Endothelial cell of umbilical vein (primary cell): ENCODE results near the gene SMIM3. TPM values are rescaled to one million over a fixed set of nuclear protein-coding genes. Genes with fewer than 3 reads are reported as not detected.
"Not testable (repeated sequence)": the region's sequence is repeated elsewhere in the genome, so short reads cannot be mapped to it uniquely, and the experiment has no call there.

Experiments used
- BruUV-seq: library from RNA; stranded (reverse); fragments of 400-500 nt; replicated peaks from 2 replicates; lab custom pipeline; 2021; lab: Mats Ljungman, UMichigan
- CTCF ChIA-PET: fragments of 300-600, 350-600 bp; sonication (Branson Sonifier 250); formaldehyde crosslinking; loops from one replicate; lab custom pipeline; 2021; ENCODE audit warnings: antibody characterized with exemption, inconsistent platforms; lab: Charles Lee
- POLR2A ChIA-PET: fragments of 300-600, 350-600 bp; sonication (Branson Sonifier 250); formaldehyde crosslinking; loops from one replicate; lab custom pipeline; 2021; ENCODE audit warnings: antibody characterized with exemption, inconsistent platforms; lab: Charles Lee
- DNase-seq: peaks from one replicate; pipeline ENCODE4 v3.0.0-alpha.2; 2011; ENCODE audit warnings: low read depth, low spot score
- FAIRE-seq: peaks from 2 replicates; lab custom pipeline; 2011; peaks lifted over from hg19 to GRCh38; lab: Jason Lieb, UNC
- H2AFZ ChIP-seq: 2 replicates; pipeline ENCODE4 v1.6.0; 2012; ENCODE audit warnings: low read depth, low read length, control low read depth, inconsistent platforms
- H3K27ac ChIP-seq: 2 replicates; pipeline ENCODE4 v1.5.1; 2011; ENCODE audit warnings: low read depth, mild to moderate bottlenecking, control low read depth, low read length, moderate library complexity; ENCODE audit not compliant: insufficient read depth
- H3K27me3 ChIP-seq, 2 experiments: 2 replicates each; pipeline versions ENCODE4 v1.6.0 to v1.6.1; 2011; ENCODE audit warnings: low read length in 2 of 2, mixed read lengths in 1 of 2; ENCODE audit not compliant: control insufficient read depth in 2 of 2, insufficient read depth in 2 of 2
- H3K36me3 ChIP-seq, 2 experiments: 2 replicates in 1 of 2; 3 replicates in 1 of 2; pipeline ENCODE4 v1.5.1; 2011; ENCODE audit warnings: low read length in 2 of 2, mild to moderate bottlenecking in 1 of 2, moderate library complexity in 1 of 2; ENCODE audit not compliant: control insufficient read depth in 2 of 2, insufficient read depth in 2 of 2; ENCODE audit errors: extremely low read depth in 1 of 2
- H3K4me1 ChIP-seq: 3 replicates; pipeline ENCODE4 v1.5.1; 2011; ENCODE audit warnings: mild to moderate bottlenecking, low read length; ENCODE audit not compliant: control insufficient read depth, insufficient read depth; ENCODE audit errors: extremely low read depth
- H3K4me2 ChIP-seq: 2 replicates; pipeline ENCODE4 v1.6.1; 2011; ENCODE audit warnings: low read length, control low read depth, mixed read lengths; ENCODE audit not compliant: insufficient read depth
- H3K4me3 ChIP-seq, 3 experiments: fragments of 200-600 bp in 1 of 3; sonication (generic), shearing (Covaris generic) in 1 of 3; replicated peaks in 1 of 3; 2 replicates each; pipeline ENCODE4 v1.5.1; 2011 to 2016; ENCODE audit warnings: control low read depth in 3 of 3, low read length in 3 of 3, mild to moderate bottlenecking in 2 of 3, inconsistent platforms in 1 of 3, low read depth in 1 of 3, moderate library complexity in 1 of 3; ENCODE audit not compliant: insufficient read depth in 1 of 3
- H3K79me2 ChIP-seq: 2 replicates; pipeline ENCODE4 v1.6.0; 2012; ENCODE audit warnings: low read length, inconsistent platforms; ENCODE audit not compliant: control insufficient read depth, insufficient read depth
- H3K9ac ChIP-seq: replicated peaks from 2 replicates; pipeline ENCODE3; 2011; ENCODE audit warnings: low read length, control low read depth; ENCODE audit not compliant: insufficient read depth; ENCODE audit errors: extremely low read depth
- H3K9me1 ChIP-seq: replicated peaks from 3 replicates; pipeline ENCODE4 v1.6.0; 2011; ENCODE audit warnings: mild to moderate bottlenecking, low read length; ENCODE audit not compliant: control insufficient read depth, insufficient read depth; ENCODE audit errors: extremely low read depth
- H3K9me3 ChIP-seq: replicated peaks from 2 replicates; pipeline ENCODE4 v1.5.1; 2012; ENCODE audit warnings: low read length, inconsistent platforms; ENCODE audit not compliant: control insufficient read depth, insufficient read depth
- H4K20me1 ChIP-seq: replicated peaks from 2 replicates; pipeline ENCODE3; 2011; ENCODE audit warnings: mild to moderate bottlenecking, low read length; ENCODE audit not compliant: control insufficient read depth, insufficient read depth; ENCODE audit errors: extremely low read depth
- dilution Hi-C: fragments of 300-500 bp; cut with MboI; formaldehyde crosslinking; loops from one replicate; pipeline ENCODE4 v1.15.0; 2019; ENCODE audit warnings: low sequenced_read_pairs; ENCODE audit not compliant: extremely low pct_ligation_motif_present
- intact Hi-C: fragments of 100-400 bp; cut with micrococcal nuclease; formaldehyde crosslinking; loops from one replicate; pipeline ENCODE4 v1.10.0; 2022
- polyA plus RNA-seq, 4 experiments: library from polyadenylated mRNA; depleted of rRNA in 3 of 4; stranded (reverse) in 3 of 4; unstranded in 1 of 4; fragments of >200 nt; gene quantifications; 2 replicates each; pipeline versions ENCODE4 v1.2.1 to v1.2.3, GENCODE V29; 2011 to 2012; ENCODE audit warnings: missing spikeins in 1 of 4
- total RNA-seq: library from RNA; stranded (reverse); gene quantifications from 2 replicates; pipeline ENCODE4 v1.2.3, GENCODE V29; 2021

Gene SMIM3
- total and polyA plus RNA-seq, 2 donors (not counting 3 experiments of a cell fraction or from before 2014, with no cell fraction given): 1.0 to 2.0 TPM

DNA sequence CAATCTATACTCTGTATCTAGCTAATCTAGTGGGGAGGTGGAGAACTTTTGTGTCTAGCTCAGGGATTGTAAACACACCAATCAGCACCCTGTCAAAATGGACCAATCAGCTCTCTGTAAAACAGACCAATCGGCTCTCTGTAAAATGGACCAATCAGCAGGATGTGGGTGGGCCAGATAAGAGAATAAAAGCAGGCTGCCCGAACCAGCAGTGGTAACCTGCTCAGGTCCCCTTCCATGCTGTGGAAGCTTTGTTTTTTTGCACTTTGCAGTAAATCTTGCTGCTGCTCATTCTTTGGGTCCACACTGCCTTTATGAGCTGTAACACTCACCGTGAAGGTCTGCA is 67.7 kb downstream of the SMIM3 start, which contains the start of gene IRGM:
TSS of gene IRGM (plus strand) at position 214 of the 346 bp plus-strand sequence. CDS start 1,603 bp downstream, outside the sequence.
- H3K79me2 ChIP-seq, BruUV-seq, H3K27ac ChIP-seq, H3K4me1 ChIP-seq, dilution Hi-C loops, H3K27me3 ChIP-seq, H3K9me1 ChIP-seq, FAIRE-seq, H3K36me3 ChIP-seq, H3K9ac ChIP-seq, H2AFZ ChIP-seq, POLR2A ChIA-PET, H3K9me3 ChIP-seq, H4K20me1 ChIP-seq, H3K4me3 ChIP-seq, H3K4me2 ChIP-seq, DNase-seq: not testable (repeated sequence)
- CTCF ChIA-PET: interaction anchor here (0.8 to 3.8 kb wide), 11 partner anchors 20 to 284 kb away, joined by 3 to 86 read pairs (median 7); partner anchors contain the start of genes MYOZ3, RBM22 and SMIM3
- intact Hi-C loops: loop anchor here (5.0 kb wide), 2 partner anchors 44 to 389 kb away; no protein-coding TSS in a partner anchor

Other genes starting within 250 kb of the SMIM3 start
- gene SYNPO, start 138.1 kb upstream of the SMIM3 start, total RNA-seq: 93.9 and 121 TPM in 2 replicates
- 56.9 and 68.4 TPM in 2 replicates for gene SYNPO, start 138.1 kb upstream of the SMIM3 start, polyA plus RNA-seq
- gene MYOZ3, start 117.5 kb upstream of the SMIM3 start, total RNA-seq: 1.1 and 1.2 TPM in 2 replicates
- gene MYOZ3, start 117.5 kb upstream of the SMIM3 start, polyA plus RNA-seq: 0.43 and 0.59 TPM in 2 replicates
- gene RBM22, start 77.7 kb upstream of the SMIM3 start, total RNA-seq: 44.4 and 51.2 TPM in 2 replicates
- gene RBM22, start 77.7 kb upstream of the SMIM3 start, polyA plus RNA-seq: 37.0 and 41.8 TPM in 2 replicates
- gene DCTN4, start 19.7 kb upstream of the SMIM3 start, total RNA-seq: 42.8 and 47.3 TPM in 2 replicates
- 18.8 and 22.4 TPM in 2 replicates for gene DCTN4, start 19.7 kb upstream of the SMIM3 start, polyA plus RNA-seq
- not detected in 2 replicates for gene IRGM, start 67.8 kb downstream of the SMIM3 start, total RNA-seq
- not detected in 2 replicates for gene IRGM, start 67.8 kb downstream of the SMIM3 start, polyA plus RNA-seq
- 9.6 and 10.2 TPM in 2 replicates for gene ZNF300, start 126.2 kb downstream of the SMIM3 start, total RNA-seq
- gene ZNF300, start 126.2 kb downstream of the SMIM3 start, polyA plus RNA-seq: 3.4 and 4.6 TPM in 2 replicates
- 3.5 and 5.1 TPM in 2 replicates for gene GPX3, start 241.8 kb downstream of the SMIM3 start, total RNA-seq
- 17.1 and 17.7 TPM in 2 replicates for gene GPX3, start 241.8 kb downstream of the SMIM3 start, polyA plus RNA-seq